B cell (primary cell): ENCODE data around the gene FAM217B. TPM values are rescaled to one million over a fixed set of nuclear protein-coding genes. Genes with fewer than 3 reads are reported as not detected.

Source experiments
- ATAC-seq: fragments of 200-7000 bp; cut with Tn5 transposase; one replicate; pipeline ENCODE4 v1.10.0; 2021; ENCODE audit warnings: low read depth, mild to moderate bottlenecking, moderate number of reproducible peaks, moderate library complexity
- CTCF ChIA-PET: fragments of 350-600 bp; sonication (Branson Sonifier 250); formaldehyde crosslinking; loops from one replicate; lab custom pipeline; 2021; ENCODE audit warnings: antibody characterized with exemption, inconsistent platforms; lab: Charles Lee
- POLR2A ChIA-PET: fragments of 350-600 bp; sonication (Branson Sonifier 250); formaldehyde crosslinking; loops from one replicate; lab custom pipeline; 2021; ENCODE audit warnings: antibody characterized with exemption; lab: Charles Lee
- DNase-seq: peaks from one replicate; pipeline ENCODE4 v3.0.0; 2013
- H2AFZ ChIP-seq: 2 replicates; pipeline ENCODE4 v1.6.1; 2012; ENCODE audit warnings: mild to moderate bottlenecking, low read depth, low read length; ENCODE audit not compliant: insufficient read depth, poor library complexity, severe bottlenecking
- H3K27ac ChIP-seq, 2 donors: 1 replicate in 1 of 2; 2 replicates in 1 of 2; pipeline ENCODE4 v1.5.1; 2012 to 2013; ENCODE audit warnings: low read length in 2 of 2, mild to moderate bottlenecking in 2 of 2, moderate library complexity in 1 of 2
- H3K27me3 ChIP-seq, 4 experiments: fragments of 200-600 bp in 1 of 4; sonication (generic) in 1 of 4; replicated peaks in 1 of 4; 1 replicate in 2 of 4; 2 replicates in 2 of 4; pipeline versions ENCODE4 v1.6.1 to v1.7.0; 2013 to 2016; ENCODE audit warnings: low read length in 3 of 4, mild to moderate bottlenecking in 2 of 4, mixed read lengths in 1 of 4, moderate library complexity in 1 of 4; ENCODE audit not compliant: insufficient read depth in 4 of 4, control insufficient read depth in 3 of 4; ENCODE audit errors: control extremely low read depth in 1 of 4
- H3K36me3 ChIP-seq, 2 experiments: replicated peaks in 1 of 2; 1 replicate in 1 of 2; 2 replicates in 1 of 2; pipeline versions ENCODE4 v1.6.1 to v1.7.1; 2013; ENCODE audit warnings: low read length in 1 of 2; ENCODE audit not compliant: insufficient read depth in 2 of 2, control insufficient read depth in 1 of 2; ENCODE audit errors: control extremely low read depth in 1 of 2, extremely low read depth in 1 of 2
- H3K4me1 ChIP-seq, 2 donors: fragments of 200-600 bp in 1 of 2; sonication (generic) in 1 of 2; 1 replicate in 1 of 2; 2 replicates in 1 of 2; pipeline versions ENCODE4 v1.5.1 to v1.6.1; 2013 to 2017; ENCODE audit warnings: low read length in 2 of 2; ENCODE audit not compliant: control insufficient read depth in 2 of 2, insufficient read depth in 2 of 2
- H3K4me2 ChIP-seq: replicated peaks from 2 replicates; pipeline ENCODE3; 2012; ENCODE audit warnings: mild to moderate bottlenecking, low read depth, low read length; ENCODE audit not compliant: poor library complexity, severe bottlenecking
- H3K4me3 ChIP-seq, 5 experiments: fragments of 200-600 bp in 1 of 5; sonication (generic) in 1 of 5; 1 replicate in 3 of 5; 2 replicates in 2 of 5; pipeline versions ENCODE4 v1.5.1 to v1.7.0; 2011 to 2016; ENCODE audit warnings: low read length in 4 of 5, mild to moderate bottlenecking in 4 of 5, low read depth in 2 of 5, control low read depth in 1 of 5, moderate library complexity in 1 of 5; ENCODE audit not compliant: insufficient read depth in 1 of 5; ENCODE audit errors: control extremely low read depth in 1 of 5, extremely low read depth in 1 of 5
- H3K79me2 ChIP-seq: fragments of 200-600 bp; sonication (generic); one replicate; pipeline ENCODE4 v1.6.0; 2016; ENCODE audit warnings: low read length; ENCODE audit not compliant: control insufficient read depth, insufficient read depth
- H3K9ac ChIP-seq: fragments of 200-600 bp; sonication (generic); 2 replicates; pipeline ENCODE4 v1.6.1; 2017; ENCODE audit warnings: mild to moderate bottlenecking, low read length, moderate library complexity
- H3K9me3 ChIP-seq, 3 donors: one replicate each; pipeline versions ENCODE4 v1.6.1 to v1.7.1; 2013; ENCODE audit warnings: low read length in 2 of 3; ENCODE audit not compliant: control insufficient read depth in 2 of 3, insufficient read depth in 1 of 3; ENCODE audit errors: control extremely low read depth in 1 of 3
- H4K20me1 ChIP-seq: 2 replicates; pipeline ENCODE4 v1.6.0; 2012; ENCODE audit warnings: mild to moderate bottlenecking, low read length; ENCODE audit not compliant: insufficient read depth, control insufficient read depth, poor library complexity, severe bottlenecking
- H3K27ac Mint-ChIP-seq: one replicate; pipeline ENCODE4 v1.8.0; 2021; ENCODE audit warnings: mixed read lengths
- H3K27me3 Mint-ChIP-seq: one replicate; pipeline ENCODE4 v1.8.0; 2021; ENCODE audit warnings: mixed read lengths
- H3K4me1 Mint-ChIP-seq: one replicate; pipeline ENCODE4 v1.8.0; 2021; ENCODE audit warnings: mixed read lengths
- H3K4me3 Mint-ChIP-seq: one replicate; pipeline ENCODE4 v1.8.0; 2021; ENCODE audit warnings: mixed read lengths
- H3K9me3 Mint-ChIP-seq: one replicate; pipeline ENCODE4 v1.8.0; 2022; ENCODE audit warnings: mixed read lengths; ENCODE audit not compliant: insufficient read depth
- CTCF ChIP-seq: fragments of 200-600 bp; IDR thresholded peaks from one replicate; pipeline ENCODE4 v1.8.0; 2022; ENCODE audit warnings: antibody characterized with exemption, mild to moderate bottlenecking
- EZH2 ChIP-seq: IDR thresholded peaks from 2 replicates; pipeline ENCODE4 v1.6.1; 2012; ENCODE audit warnings: borderline replicate concordance, low read depth, mild to moderate bottlenecking, moderate library complexity, low read length; ENCODE audit not compliant: insufficient read depth, poor library complexity, severe bottlenecking
- WGBS: methylation state at CpG from one replicate; pipeline ENCODE4 v1.1.5; 2013; ENCODE audit warnings: missing lambda C conversion rate; ENCODE audit not compliant: insufficient coverage; 5-methylcytosine and 5-hydroxymethylcytosine counted together
- intact Hi-C: fragments of 100-400 bp; cut with micrococcal nuclease; formaldehyde crosslinking; loops from one replicate; pipeline ENCODE4 v1.10.0; 2022
- polyA plus RNA-seq: library from polyadenylated mRNA; depleted of rRNA; stranded (reverse); fragments of >200 nt; gene quantifications from 2 replicates; pipeline ENCODE4 v1.2.3, GENCODE V29; 2012
- total RNA-seq, 2 donors: library from RNA; stranded (reverse); fragments of 120-200 nt in 1 of 2; gene quantifications; 1 replicate in 1 of 2; 2 replicates in 1 of 2; pipeline versions ENCODE4 v1.2.3 to v1.2.4, GENCODE V29; 2013 to 2022

The FAM217B gene
- total and polyA plus RNA-seq, 2 donors (not counting 1 experiment from before 2014, with no cell fraction given), result 3.6 to 34.9 TPM

- DNase-seq (no peak), ATAC-seq (peak; percentile 14)
- Histone ChIP-seq H3K27me3 (no peaks in the 10 kb centered on the region), H3K79me2 (peaks cover 22% of the 10 kb centered on the region), H3K9me3 (peaks cover 0 to 10% (median 0%) of the 10 kb centered on the region in 3 donors), H4K20me1 (no peaks in the 10 kb centered on the region), H3K9ac (peak overlapping the region; percentile 81), H3K27ac (peak overlapping the region; percentile 47 to 87), H3K36me3 (peaks cover 2 to 23% of the 10 kb centered on the region in 2 experiments), H3K4me2 (peak overlapping the region; percentile 78), H3K4me1 (peaks cover 20 to 21% of the 10 kb centered on the region in 2 donors), H3K4me3 (peak overlapping the region; percentile 79 to 96 (median 84)), H2AFZ (peak overlapping the region; percentile 93)
- WGBS, result under 1% methylated on average over 24 of the region's 24 CpGs
- intact Hi-C loops, result loop anchor here (1.0 to 5.0 kb wide), 2 partner anchors 9 to 1288 kb away; partner anchors contain the start of gene STX16
- peak overlapping the region; percentile 97 for H3K4me3 Mint-ChIP-seq
- H3K9me3 Mint-ChIP-seq, result no peaks in the 10 kb centered on the region
- TF ChIP-seq EZH2 (no peak), CTCF (no peak)
- H3K27ac Mint-ChIP-seq, result peak overlapping the region; percentile 79
- ChIA-PET POLR2A (no interaction called here), CTCF (interaction anchor here (1.3 to 4.3 kb wide), 3 partner anchors 10 to 16 kb away, joined by 4 to 45 read pairs (median 7); no protein-coding TSS in a partner anchor)
- peaks cover 37% of the 10 kb centered on the region for H3K4me1 Mint-ChIP-seq
- H3K27me3 Mint-ChIP-seq, result no peaks in the 10 kb centered on the region
These were observed 385 bp upstream of the FAM217B start for GRCh38 chr20:59939879-59940128.

GRCh38 chr20:59940956-59941294, 736 bp downstream of the FAM217B start:
- no peaks in the 10 kb centered on the region for H3K27me3 ChIP-seq
- peaks cover 35% of the 10 kb centered on the region for H3K4me1 Mint-ChIP-seq
- POLR2A ChIA-PET, result no interaction called here
- H3K36me3 ChIP-seq, result peaks cover 5 to 28% of the 10 kb centered on the region in 2 experiments
- no peak for TF ChIP-seq EZH2
- no peak for TF ChIP-seq CTCF
- peak overlapping the region; percentile 93 for H2AFZ ChIP-seq
- no peaks in the 10 kb centered on the region for H3K27me3 Mint-ChIP-seq
- H3K27ac Mint-ChIP-seq, result peak overlapping the region; percentile 95
- ATAC-seq (no peak), DNase-seq (no peak)
- H3K9ac ChIP-seq, result peak overlapping the region; percentile 81
- H3K9me3 Mint-ChIP-seq, result no peaks in the 10 kb centered on the region
- H3K79me2 ChIP-seq, result peaks cover 22% of the 10 kb centered on the region
- intact Hi-C loops, result loop anchor here (1.0 to 5.0 kb wide), 2 partner anchors 8 to 1289 kb away; partner anchors contain the start of gene STX16
- H4K20me1 ChIP-seq, result no peaks in the 10 kb centered on the region
- H3K9me3 ChIP-seq, result peaks cover 0 to 10% (median 0%) of the 10 kb centered on the region in 3 donors
- 0% methylated on average over 3 of the region's 4 CpGs for WGBS
- CTCF ChIA-PET, result interaction anchor here (1.6 to 4.3 kb wide), 2 partner anchors 9 to 15 kb away, joined by 7 to 45 read pairs; no protein-coding TSS in a partner anchor
- peaks cover 20 to 21% of the 10 kb centered on the region in 2 donors for H3K4me1 ChIP-seq
- peak overlapping the region; percentile 97 for H3K4me3 Mint-ChIP-seq
- peak overlapping the region; percentile 73 to 96 (median 82) for H3K4me3 ChIP-seq
- peak overlapping the region; percentile 78 for H3K4me2 ChIP-seq
- peak overlapping the region; percentile 72 to 87 for H3K27ac ChIP-seq
